ENCODE measurements around the gene TSPAN4.

DNA sequence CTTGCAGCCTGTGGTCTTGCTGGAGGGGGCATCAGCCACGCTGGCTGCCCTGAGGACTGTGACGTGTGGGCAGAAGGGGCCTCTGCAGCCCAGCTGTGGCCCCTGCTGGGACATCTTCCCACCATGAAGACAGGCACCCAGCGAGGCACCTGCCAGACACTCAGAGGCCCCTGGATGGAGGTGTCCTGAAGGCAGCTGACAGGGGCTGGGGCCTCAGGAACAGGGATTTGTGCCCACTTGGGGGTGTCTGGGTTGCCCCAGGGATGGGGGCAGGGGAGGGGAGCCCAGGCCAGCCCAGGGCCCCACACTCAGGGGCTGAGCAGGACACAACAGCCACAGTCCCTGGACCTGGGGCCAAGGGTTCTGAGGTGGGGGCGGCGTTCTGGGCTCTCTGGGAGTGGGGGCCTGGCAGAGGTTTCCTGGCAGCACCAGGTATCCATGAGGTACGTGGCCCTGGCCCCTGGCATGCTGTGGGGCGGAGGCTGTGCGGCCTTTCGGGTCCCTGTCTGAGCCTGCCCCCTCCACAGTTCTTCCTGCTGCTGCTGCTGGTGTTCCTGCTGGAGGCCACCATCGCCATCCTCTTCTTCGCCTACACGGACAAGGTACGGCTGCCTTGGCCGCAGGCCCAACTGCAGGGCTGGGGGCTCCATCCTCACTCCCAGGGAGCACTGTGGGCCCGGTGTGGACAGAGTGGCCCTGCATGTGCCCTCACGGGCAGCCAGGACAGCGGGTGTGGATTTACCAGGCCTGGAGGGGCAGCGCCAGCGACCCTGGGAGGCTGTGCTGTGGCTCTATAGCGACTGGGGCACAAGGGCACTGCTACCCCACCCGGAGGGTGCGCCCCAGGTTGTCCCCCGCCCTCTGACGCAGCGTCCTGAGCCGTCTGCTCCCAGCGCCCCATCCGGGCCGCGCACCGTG, 21.5 kb downstream of the TSPAN4 start:
- TF ChIP-seq, protein P1, sequence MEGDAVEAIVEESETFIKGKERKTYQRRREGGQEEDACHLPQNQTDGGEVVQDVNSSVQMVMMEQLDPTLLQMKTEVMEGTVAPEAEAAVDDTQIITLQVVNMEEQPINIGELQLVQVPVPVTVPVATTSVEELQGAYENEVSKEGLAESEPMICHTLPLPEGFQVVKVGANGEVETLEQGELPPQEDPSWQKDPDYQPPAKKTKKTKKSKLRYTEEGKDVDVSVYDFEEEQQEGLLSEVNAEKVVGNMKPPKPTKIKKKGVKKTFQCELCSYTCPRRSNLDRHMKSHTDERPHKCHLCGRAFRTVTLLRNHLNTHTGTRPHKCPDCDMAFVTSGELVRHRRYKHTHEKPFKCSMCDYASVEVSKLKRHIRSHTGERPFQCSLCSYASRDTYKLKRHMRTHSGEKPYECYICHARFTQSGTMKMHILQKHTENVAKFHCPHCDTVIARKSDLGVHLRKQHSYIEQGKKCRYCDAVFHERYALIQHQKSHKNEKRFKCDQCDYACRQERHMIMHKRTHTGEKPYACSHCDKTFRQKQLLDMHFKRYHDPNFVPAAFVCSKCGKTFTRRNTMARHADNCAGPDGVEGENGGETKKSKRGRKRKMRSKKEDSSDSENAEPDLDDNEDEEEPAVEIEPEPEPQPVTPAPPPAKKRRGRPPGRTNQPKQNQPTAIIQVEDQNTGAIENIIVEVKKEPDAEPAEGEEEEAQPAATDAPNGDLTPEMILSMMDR (IDR thresholded peaks at IDR 0.05), result no peak
- no peak for TF ChIP-seq POLR2A (IDR thresholded peaks at IDR 0.05)

Data from tibial nerve (tissue), 3 donors.